SKM-1 (cell line): ENCODE results near the gene PTPRN2.

Experiments used
- DNase-seq: peaks from one replicate; lab custom pipeline; 2025; ENCODE audit not compliant: unreplicated experiment; lab: John Stamatoyannopoulos, UW

The PTPRN2 gene

DNA sequence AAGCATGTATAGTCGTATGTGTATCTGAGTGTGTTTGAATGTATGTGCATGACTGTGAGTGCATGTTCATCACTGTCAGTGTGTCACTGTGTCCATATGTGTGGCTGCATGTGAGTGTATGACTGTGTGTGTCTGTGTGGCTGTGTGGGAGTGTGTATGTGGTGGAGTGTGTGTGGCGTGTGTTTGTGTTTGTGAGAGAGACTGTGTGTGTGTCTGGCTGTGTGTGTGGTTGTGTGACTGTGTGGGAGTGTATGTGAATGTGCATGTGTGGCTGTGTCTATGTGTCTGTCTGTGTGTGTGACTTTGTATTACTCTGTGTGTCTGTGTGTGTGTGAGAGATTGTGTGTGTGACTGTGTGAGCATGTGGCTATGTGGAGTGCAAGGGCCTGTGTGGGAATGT lies 748.4 kb downstream of the PTPRN2 start:
- DNase-seq: no peak

DNA sequence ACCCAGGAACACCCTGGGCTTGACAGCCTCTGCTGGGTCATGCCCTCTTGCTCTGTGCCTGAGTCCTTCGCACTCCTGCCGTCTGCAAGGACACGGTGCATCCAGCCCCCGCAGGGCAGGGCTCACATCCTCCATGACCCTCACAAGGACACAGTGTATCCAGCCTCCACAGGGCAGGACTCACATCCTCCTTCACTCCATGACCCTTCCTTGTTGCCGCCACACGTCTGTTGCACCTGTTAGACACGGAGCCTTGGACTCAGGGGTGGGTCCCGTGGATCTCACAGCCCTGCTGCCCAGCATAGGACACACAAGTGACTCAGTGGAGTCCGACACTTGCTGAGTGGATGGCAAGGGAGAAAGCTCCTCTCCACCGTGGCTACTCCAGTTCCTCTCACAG lies 750.1 kb downstream of the PTPRN2 start:
- no peak for DNase-seq

DNA sequence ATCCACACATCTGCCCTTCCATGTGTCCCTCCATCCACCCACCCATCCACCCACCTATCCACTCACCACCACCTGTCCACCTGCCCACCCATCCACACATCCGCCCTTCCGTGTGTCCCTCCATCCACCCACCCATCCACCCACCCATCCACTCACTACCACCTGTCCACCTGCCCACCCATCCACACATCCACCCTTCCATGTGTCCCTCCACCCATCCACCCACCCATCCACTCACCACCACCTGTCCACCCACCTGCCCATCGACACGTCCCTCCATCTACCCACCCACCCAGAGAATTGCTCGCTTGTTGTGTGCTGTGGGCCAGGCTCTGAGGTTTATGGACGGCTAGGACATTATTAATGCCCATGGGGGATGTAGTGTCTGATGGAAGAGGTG lies 750.6 kb downstream of the PTPRN2 start:
- no peak for DNase-seq

DNA sequence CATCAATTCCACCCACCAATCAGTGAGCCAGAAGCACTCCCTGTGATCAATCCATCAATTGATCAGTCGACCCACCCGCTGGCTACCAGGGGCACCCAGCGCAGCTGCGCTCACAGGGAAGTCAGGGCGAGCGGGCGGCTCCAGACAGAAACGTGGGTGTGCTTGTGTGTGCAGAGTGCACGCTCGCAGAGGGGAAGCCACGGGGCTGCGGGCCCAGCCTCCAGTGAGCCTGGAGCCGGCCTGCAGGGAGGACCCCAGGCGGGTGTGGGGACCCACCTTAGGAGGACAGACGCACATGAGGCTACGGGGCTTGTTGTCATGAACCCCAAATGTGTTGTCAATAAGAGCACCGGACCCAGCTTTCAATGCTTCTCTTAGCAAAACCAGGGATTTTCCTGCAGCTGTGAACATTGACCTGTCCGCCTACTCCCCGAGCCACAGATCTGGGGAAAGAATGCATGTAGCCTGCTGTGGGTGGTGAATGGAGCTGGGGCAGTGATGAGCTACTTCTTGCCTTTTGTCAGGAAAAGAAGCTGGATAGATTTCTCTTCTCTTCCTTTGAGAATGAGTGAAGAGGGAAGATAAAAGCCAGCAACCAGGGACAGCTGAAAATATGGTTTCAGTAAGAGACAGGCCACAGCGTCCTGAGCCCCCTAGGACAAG lies 753.0 kb downstream of the PTPRN2 start:
- DNase-seq: no peak

DNA sequence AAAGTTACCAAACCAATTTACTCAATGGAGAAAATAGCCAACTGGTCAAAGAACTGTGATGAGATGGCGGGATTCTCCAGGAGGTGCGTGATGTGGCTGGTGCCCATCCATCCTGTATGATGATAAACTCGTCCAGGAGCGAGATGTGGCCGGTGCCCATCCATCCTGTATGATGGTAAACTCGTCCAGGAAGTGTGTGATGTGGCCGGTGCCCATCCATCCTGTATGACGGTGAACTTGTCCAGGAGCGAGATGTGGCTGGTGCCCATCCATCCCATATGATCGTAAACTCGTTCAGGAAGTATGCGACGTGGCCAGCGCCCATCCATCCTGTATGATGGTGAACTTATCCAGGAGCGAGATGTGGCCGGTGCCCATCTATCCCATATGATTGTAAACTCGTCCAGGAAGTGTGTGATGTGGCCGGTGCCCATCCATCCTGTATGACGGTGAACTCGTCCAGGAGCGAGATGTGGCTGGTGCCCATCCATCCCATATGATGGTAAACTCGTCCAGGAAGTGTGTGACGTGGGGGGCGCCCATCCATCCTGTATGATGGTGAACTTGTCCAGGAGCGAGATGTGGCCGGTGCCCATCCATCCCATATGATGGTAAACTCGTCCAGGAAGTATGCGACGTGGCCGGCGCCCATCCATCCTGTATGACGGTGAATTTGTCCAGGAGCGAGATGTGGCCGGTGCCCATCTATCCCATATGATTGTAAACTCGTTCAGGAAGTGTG lies 754.6 kb downstream of the PTPRN2 start:
- DNase-seq: no peak

DNA sequence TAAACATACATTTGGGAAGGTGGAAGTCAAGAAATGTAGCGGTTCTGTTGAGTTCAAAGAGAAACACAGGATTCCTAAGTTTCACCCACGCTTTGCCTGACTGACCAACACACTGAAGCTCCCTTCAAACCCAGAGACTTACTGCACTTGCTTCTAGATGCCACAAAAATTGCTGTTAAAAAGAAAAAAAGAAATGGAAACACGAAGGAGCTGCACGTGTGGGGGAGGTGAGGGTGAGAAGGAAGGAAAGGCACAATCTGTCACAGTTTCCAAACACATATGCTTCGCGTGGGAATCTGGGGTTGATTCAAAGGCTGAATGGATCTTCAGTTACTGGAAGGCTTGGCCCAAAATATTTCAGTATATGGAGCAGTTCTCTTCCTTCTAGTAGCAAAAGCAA lies 755.2 kb downstream of the PTPRN2 start:
- DNase-seq: no peak

DNA sequence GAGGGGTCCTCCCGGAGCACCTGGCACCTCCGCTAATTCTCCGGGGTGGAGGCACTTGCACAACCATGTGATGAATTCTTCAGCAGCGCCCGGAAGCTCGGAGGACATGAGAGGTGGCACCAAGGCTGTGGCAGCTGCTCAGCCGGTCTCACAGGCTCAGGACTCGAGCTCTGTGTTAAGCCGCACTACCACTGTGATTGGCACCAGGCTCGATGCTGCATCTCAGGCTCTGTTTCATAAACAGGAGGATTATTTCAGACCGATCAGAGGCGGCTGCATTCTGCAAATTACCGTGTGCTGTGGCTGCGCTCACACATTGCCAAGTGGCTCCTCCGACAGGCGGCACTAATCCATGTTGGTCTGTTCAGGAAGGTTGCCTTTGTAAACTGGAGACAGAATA lies 755.6 kb downstream of the PTPRN2 start:
- no peak for DNase-seq

DNA sequence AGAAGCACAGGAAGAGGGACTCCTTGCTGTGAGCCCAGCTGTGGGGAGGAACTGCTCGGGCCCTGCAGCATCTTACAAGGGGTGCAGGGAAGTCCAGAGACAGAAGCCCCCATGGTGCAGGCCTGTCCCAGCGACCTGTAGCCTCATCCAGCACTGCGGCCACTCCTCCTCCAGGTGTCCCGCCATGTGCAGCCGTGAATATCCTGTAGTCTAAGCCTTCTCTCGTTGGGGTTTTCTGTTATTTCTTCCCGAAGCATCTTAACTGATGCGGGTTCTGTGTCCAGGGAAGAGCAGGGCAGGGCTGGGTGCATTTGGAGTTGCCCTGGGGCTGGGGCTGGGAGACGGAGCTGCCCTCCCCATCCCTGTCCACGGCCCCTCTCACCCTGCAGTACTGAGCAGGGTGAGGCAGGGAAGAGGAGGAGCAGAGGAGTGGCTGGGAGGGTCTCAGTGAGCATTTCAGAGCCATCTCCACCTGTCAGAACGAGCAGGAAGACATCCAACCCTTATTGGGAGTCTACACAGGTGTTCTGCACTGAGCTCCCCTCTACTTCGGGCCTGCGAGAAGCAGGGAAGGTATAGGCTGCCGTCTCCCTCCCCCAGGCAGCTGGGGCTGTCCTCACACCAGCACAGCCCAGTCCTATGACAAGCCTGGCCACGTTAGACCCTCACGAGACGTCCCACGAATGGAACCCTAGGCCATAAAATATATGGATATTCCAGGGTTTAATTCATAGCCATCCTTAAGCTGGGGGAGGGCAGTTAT lies 756.3 kb downstream of the PTPRN2 start:
- no peak for DNase-seq

DNA sequence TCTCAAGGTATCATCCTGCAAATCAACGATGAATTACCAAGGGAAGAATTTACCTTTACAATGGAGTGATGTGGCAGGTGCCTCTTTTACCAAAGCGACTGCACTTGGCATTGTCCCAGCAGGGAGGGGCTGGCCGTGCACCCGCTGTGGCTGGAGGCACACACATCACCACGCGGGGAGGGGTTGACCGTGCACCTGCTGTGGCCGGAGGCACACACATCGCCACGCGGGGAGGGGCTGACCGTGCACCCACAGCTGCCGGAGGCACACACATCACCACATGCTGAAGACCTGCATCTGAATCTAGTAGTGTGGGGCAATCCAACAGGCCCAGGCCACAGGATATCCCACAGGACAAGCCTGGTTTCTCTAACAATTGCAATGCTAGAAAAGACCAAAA lies 757.3 kb downstream of the PTPRN2 start:
- DNase-seq: no peak

DNA sequence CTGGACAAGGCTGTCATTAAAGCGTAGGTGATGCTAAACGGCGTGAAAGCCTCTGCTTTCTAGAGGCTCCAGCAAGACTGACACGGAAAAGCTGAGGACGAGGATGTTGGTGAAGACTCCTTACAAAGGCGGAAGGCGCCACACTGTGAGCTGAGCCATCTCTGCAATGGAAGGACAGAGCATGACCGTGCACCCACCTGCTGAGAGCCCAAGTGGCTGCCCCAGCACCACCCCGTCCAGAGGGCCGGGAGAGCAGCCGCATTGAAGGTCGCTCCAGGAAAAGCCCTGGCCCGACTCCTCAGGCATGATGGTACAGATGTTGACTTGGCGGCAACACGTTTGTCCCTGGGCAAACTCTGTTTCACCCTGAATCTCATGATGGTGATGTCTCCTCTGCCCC lies 758.1 kb downstream of the PTPRN2 start:
- no peak for DNase-seq

DNA sequence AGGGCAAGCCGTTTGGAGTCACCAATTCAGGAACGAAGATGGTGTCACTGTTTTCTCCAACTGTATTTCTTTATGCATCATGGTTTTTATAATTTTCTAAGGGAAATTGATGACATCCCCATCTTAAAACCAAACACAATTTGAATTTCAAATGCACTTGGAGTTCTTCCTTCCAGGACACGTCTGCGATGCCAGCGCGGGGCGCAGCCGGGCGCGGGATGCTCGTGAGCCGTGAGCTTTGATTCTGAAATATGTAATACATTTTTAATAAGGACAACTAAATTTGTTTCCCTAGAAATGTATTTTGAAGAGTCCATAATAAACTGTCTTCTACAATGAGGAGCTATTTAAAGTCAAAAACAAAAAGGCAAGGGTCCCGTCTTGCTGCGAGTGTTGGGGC lies 758.7 kb downstream of the PTPRN2 start:
- DNase-seq: no peak

DNA sequence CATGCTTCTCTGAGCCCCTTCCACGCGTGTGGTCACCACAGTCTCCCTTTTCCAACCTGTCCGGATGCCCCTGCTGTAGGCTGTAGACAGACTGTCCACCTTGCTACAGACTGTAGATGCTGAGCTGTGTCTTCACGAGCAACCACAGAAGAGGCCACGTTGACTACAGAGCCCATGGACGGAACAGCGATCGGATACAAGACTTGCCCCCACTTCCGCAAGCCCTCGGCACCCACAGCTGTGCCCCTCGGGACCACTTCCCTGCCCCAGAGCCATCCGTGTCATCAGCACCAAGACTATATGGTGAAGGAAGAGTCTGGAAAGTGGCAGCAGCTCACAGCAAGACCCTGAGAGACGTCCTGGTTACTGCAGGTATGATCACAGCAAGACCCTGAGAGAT lies 759.4 kb downstream of the PTPRN2 start:
- no peak for DNase-seq

DNA sequence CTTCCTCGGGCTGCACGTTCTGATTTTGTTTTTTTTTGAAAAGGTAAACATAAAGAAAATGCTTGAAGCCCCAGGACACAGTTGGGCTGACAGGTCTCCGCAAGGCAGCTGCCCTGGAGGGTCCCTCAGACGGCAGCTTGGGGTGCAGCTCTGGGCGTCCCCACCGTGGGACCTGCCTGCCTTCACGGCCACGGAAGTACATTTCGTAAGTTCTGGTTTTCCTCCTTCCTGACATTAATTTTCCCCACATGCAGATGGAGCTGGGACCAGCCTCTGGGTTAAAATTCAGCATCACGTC lies 759.8 kb downstream of the PTPRN2 start:
- DNase-seq: no peak

DNA sequence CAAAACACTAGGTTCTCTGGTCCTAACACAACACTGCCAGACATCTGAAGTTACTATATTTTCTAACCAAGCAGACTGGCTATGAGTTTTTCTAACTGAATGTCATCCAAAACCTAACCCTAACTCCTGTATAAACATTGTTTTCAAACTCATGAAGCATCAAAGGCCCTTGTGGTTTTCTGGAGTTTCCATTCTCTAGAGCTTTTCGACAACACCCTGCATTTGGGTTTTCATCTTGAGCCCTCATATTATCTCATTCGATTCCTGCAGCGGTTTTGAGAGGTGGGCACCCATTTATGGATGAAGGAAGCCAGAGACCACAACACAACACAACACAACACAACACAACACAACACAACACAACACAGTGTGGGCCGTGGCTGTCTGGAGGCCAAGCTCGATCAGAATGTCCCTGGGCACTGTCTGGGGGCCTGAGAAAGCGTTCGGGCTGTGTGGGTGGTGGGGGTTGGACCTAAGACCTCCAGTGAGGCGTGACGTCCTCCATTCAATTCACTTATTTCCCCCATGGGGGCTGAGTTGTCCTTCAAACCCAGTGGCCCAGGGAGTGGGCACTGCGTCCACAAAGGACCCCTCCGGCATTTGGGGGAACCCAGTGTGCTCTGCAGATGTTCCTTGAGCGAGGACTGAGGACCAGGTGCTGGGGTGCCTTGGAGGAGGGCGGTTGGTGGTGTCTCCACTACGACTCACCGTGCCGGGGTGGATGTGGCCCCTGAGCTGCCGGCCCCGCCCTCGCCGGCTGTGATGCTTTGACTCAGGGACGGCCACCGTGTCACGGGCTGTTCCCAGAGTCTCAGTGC lies 760.4 kb downstream of the PTPRN2 start:
- DNase-seq: no peak

DNA sequence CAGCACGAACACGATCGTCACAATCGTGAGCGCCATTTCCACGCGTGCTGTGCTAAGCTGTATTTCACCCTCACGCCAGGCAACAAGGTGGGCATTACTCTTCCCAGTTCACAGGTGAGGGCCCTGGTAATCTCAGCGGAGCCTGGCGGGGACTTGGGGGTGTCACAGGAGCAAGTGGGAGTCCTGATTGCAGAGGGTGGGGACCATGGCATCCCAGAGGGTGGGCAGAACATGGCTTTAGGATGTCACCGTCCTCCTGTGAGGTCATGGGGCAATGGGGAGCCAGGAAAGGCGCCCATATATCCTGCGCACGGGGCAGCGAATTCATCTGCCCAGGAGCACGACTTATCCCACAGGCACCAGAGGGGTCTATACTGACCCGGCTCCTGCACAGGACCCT lies 761.1 kb downstream of the PTPRN2 start:
- no peak for DNase-seq

DNA sequence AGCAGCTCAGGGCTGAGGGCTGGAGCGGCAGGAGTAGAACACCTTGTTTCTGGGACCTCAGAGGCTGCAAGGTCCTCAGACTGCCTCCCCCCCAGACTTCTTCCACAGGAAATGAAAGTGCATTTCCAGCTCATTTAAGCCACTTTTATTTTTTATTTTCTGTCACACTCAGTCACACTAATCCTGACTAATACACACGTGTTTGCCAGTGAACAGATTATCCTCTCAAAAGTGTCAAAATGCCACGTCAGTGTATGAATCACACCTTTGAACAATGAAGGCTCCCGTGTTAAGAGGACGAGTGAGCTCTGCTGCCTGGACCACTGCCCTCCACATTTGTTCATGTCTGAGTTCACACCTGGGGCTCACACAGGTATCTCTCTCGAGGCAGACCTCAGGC lies 762.3 kb downstream of the PTPRN2 start:
- DNase-seq: no peak

DNA sequence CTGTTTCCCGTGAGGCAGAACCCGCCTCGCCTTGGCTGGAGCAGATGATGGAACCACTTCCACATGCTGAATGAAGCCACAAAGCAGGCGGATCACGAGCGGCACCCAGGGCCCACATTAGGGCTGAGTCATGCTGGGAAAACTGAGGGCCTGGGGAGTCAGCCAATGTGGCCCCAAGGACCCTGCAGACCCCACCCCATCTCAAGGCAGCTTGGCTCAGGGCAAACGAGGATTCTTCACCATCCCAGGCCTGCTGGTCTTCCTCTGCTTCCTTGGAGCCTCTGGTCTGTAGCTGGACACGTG lies 762.9 kb downstream of the PTPRN2 start:
- DNase-seq: no peak

DNA sequence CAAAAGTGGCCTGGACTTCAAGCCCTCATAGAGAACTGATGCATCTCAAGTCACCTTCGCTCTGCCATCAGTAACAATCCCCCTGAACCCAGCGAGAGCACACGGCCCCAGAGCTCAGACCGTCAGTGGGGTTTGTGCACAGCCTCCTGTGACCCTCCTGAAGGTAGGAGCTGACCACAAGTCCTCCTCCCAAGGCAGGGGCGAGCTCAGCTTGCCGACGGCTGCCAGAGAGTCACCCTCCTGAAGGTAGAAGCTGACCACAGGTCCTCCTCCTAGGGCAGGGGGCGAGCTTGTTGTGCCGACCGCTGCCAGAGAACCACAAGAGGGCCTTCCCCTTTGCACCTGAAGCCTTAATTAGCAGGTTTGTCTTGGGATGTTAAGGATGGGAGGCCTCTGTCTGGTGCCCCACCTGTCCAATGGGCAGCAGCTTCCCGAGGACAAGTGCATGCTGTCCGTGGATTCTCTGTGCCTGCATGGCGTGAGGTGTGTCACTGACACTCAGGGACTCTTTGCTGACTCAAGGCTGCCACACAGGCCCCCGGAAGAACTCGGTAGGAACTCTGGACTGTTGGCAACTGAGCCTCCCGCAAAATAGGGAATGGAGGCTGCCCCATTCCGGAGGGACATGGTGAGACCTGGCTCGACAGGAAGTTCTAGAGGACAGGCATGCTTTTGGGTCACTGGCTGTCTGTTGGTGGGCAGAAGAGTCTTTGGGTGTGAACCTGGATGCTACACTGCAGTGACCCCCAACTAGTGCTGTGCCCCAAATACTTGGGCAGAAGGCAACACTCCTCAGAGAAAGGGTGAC lies 763.4 kb downstream of the PTPRN2 start:
- DNase-seq: no peak

DNA sequence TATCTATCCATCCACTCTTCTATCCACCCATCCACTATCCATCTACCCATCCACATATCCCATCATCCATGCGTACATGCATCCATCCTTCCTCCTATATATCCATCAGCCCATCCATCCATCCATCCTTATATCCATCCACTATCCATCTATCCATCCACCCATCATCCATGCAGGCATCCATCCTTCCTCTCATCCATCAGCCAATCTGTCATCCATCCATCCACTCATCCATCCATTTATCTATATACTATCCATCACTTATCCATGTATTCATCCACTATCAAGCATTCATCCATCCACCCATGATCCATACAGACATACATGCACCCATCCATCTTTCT lies 765.0 kb downstream of the PTPRN2 start:
- no peak for DNase-seq

DNA sequence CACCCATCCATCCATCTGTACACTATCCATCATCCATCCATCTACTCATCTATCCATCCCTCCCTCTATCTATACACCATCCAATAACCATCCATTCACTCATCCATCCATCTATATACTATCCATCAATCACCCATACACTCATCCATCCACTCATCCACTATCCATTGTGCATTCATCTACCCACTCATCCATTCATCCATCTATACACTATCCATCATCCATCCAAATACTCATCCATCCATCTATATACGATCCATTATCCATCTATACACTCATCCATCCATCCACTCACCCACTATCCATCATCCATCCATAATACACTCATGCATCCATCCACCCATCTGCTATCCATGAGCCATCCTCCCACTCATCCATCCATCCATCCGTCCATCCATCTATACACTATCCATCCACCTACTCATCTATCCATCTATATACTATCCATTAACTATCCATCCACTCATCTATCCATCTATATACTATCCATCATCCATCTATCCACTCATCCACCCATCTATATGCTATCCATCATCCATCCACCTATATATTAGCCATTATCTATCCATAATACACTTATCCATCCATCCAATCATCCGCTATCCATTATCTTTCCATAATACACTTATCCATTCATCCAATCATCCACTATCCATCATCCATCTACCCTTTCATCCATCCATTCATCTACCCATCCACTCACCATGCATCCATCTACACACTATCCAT lies 765.5 kb downstream of the PTPRN2 start:
- no peak for DNase-seq
